ENCODE data around the gene CDK11B.

GRCh38 chr1:1614204-1614953, 44.4 kb downstream of the CDK11B start:
- TF ChIP-seq CTCF (IDR thresholded peaks at IDR 0.05; ENCODE audit: low read depth, low read length, poor library complexity, severe bottlenecking) = no peak
- TF ChIP-seq EZH2phosphoT487 (IDR thresholded peaks at IDR 0.05; ENCODE audit: borderline replicate concordance, low read length) = no peak

All from DOHH2 (cell line).